Ammon's horn (tissue), 1 donor: Measurements from ENCODE around the gene PRDM11.

Source experiments
- DNase-seq: peaks from one replicate; pipeline ENCODE4 v3.0.0-alpha.2; 2016; ENCODE audit warnings: low spot score

Gene PRDM11

DNA sequence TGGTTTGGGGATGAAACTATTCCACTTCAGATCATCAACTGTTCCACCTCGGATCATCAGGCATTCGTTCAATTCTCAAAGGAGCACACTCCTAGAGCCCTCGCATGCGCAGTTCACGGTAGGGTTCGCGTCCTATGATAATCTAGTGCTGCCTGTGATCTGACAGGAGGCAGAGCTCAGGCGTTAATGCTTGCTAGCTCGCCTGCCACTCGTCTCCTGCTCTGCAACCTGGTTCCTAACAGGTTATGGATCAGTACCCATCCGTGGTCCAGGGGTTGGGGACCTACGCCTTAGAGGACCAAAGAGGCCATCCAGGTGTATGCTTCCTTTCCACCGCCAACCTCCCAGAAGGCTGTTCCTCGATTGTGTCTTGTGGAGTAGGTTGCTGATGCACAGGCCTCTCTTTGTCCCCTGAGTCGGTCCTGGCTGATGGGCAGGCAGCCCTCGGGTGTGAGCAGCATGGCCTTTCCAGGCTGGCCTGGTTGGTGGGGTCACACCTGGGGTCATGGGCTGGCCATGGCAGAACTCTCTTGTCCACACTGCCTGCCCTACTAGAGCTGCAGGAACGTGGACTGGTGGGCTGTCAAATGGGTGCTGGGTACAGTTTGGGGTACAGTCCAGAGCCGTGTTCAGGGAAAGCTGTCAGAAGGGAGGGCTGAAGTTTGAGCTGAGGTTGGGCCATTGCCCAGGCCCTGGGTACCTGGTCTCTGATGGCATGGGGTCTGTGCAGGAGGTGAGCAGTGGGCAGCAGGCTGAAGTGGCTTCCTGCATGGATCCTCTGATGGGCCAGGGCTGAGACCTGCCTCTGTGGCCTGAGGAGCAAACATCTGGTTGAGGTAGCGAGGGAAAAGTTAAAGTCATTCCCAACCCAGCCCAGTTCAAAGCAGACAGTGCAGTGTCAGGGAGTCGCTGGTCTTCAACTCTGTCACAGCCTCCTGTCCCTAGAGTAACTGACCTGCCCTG is 11.1 kb downstream of the PRDM11 start:
- DNase-seq: no peak

DNA sequence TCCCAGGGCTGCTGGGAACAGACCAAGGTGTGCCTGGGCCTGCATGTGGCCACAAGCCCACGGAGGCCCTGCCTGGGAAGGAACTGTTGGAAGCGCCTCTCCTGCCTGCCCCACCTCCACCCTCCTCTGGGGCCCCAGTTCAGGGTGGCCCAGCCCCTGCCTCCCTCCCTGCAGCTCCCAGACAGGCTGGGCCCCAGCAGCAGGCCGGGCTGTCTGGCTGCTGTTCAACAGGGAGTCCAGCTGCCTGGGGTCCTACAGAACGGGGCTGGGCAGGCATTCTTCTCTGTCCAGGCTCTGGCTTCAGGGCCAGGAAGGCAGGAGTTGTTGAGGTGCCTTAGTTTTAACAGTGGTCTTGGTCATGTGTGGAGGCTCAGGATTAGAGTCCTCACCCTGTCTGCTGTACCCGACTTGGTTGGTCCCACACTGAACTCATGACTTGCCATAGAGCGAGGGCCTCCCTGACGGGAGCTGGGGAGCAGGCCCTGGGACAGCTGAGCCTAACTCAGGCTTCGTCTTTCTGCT is 11.8 kb downstream of the PRDM11 start:
- no peak for DNase-seq

DNA sequence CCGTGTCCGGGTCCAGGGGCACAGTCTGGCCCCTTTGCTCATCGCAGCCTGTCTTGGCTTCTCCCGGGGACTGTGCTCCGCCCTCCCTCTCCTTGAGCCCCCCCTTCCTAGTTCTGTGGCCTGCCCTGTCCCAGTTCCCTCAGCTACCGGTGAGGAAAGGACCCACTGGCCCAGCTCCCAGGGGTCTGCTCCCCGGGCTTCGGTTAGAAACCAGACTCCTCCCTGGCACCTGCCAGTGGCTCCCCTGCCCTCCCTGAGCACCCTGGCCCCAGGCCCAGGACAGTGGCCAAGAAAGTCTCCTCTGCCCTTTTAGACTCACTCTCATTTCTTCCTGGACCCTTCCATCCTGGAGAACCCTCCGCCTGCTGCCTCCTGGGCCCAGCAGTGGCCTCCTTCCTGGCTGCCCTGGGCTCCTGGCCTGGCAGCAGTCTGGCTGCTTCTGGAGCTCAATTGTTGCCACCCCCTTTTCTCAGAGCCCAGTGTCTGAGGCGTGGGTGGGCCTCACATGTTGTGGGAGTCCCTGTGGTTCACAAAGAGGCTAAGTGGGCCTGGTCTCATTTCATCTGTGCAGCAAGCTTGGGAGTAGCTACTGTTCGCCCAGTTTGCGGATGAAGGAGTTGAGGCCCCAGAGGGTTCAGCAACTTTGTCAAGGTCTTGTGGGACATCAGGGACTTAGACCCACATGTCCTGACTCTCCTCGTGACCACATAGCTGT is 12.6 kb downstream of the PRDM11 start:
- DNase-seq: no peak

DNA sequence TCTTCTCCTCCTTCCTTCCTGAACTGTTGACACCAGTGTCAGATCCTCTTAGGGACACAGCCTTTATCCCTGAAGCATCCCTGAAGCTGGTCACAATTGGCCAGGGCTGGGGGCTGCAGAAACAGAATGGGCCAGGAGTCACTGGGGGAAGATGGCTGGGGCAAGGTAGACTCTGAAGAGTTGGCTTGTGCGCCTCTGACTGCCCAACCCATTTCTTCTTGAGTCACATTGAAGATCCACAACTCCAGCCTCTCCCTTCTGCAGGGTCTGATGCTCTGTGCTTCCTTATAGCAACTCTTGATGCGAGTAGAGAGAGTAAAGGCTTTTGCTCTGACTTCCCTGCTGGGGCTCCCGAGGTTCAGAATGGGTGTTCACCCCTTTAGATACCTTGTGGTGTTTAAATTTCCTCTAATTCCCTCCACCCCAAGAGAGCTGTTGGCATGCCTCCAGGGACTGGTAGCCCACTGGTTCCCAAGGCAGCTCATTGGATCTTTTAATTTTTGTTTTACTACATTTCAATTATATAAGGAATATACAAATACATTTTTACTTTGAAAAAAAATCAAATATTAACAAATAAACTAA is 13.4 kb downstream of the PRDM11 start:
- DNase-seq: no peak

DNA sequence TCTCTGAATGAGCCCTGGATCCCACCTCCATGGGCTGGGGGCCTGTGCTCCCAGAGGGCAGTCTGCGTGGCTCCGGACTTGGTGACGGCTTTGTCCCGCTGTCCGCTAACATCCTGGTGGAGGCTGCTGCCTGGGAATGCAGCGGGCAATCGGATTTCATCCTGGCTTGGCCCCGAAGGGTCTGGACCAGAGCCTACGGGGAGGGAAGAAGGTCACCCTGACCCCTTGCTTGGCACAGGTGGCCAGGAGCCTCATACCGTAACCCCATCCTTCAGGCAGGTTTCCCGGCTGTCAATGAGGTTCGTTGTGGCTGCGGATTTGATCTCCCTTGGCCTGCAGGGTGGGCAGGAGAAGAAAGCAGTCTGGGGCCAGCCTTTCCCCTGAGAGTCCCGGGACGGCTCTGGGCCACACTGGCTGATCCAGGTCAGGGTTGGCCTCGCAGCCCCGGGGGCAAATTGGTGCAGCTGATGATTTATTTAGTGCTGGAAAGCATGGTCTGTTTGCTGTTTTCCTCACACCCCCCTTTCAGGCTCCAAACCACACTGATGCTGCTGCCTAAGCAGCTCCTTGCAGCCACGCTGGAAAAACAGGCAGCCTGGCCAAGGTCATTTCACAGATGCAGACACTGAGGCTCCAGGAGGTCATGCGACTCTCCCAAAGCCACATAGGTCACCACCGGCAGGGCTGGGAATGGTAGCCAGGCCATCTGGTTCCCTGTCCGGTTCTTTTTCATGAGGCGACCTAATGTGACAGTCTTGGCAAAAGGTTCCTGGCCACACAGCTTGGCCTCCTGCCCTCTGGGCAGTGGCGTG is 15.0 kb downstream of the PRDM11 start:
- DNase-seq: peak; percentile 29

DNA sequence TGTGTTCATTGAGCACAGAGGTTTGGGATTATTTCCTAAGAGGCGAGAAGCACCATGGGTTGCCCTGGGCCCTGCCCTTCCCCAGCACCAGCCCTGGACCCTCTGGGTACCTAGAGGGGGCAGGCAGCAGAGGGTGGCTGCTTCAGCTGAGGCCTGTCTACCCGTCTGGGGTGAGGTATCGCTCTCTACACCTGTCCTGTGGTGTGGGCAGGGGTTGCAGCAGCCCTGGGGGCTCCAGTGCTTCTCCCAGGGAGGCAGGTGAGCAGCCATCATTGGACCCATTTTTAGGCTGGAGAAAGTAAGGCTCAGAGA is 15.6 kb downstream of the PRDM11 start:
- no peak for DNase-seq

DNA sequence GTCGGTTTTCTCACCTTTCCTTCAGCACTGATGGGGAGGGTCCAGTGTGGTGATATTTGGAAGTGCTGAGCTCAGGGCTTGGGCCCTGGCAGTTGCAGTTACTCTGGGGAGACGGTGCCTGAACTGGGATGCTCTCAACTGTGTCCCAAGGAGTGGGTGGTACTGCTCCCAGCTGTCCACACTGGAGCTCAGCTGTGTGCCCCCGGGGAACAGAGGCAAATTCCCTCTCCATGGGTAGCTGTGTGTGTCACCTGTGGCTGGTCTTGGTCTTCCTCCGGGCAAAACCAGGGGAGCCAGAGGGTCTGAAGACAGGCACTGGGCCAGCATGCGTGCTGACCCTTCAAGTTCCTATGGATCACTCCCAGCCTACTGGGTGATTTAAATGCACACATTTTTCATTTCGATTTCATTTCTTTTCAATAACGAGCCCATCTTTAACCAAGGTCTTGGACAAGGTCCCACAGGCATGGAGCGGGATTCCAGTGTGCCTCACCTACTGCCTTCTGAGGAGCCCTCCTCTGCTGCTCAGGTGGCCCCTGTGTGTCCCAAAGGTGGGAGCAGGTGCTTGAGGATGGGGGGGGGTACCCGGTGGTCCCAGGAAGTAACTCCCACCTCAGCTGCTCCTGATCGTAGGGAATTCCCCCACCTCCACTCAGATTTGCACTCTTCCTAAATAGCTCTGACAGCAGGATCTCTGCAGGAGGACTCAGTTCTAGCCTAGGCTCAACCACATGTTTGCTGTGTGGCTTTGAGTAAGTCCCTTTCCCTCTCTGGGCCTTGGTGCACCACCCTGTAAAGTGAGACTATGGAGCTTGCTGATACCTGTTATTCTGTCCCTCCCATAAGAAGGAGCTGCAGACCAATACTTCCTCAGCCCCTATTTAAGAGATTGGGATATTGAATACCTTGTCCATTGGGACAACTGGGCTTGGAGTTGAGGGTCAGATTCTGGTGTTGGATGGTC is 16.8 kb downstream of the PRDM11 start:
- no peak for DNase-seq

DNA sequence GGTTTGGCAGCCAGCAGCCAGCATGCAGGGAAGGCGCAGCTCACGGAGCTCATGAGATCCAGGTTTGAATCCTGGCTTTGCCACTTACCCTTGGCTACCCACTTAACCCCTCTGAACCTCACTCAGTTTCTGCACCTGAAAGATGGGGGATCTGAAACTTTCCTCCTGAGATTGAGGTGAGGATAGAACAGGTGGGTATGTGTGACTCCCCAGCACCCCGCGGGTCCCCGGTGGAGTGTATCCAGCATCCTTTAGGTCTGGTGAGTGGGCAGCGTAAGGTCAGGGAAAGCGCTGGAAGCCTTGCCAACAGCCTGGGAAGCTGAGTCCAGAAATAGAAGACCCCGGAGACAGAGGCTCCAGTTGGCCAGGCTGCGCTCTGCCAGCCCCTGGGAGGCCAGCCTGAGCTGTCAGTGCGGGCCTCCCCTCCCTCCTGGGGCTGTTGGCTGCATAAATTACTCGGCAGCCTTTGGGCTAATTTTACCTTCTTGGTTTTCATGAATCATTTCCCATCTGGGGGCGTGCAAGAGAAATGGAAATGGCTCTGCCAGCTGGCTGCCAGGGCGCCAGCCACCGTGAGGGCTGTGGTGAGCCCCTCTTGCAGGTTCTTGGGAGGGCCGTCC is 17.6 kb downstream of the PRDM11 start:
- peak; percentile 65 for DNase-seq

DNA sequence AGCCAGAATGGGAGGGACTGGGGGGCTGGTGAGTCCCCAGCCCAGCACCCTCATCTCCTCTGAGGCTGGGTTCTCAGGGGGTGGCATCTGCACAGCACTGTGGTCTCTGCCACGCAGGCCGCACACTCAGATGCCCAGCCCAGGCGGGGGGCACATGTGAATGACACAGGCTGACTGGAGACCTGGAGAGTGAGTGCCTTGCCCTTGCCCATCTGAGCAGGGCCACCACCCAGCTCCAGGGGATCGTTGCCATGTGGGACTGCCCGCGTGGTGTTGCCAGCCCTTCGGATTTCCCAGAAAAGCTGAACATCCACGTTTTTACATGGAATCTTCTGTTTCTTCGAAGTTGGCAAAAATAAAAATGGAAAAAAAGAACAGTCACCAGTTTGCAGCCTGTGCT is 18.9 kb downstream of the PRDM11 start:
- DNase-seq: no peak

DNA sequence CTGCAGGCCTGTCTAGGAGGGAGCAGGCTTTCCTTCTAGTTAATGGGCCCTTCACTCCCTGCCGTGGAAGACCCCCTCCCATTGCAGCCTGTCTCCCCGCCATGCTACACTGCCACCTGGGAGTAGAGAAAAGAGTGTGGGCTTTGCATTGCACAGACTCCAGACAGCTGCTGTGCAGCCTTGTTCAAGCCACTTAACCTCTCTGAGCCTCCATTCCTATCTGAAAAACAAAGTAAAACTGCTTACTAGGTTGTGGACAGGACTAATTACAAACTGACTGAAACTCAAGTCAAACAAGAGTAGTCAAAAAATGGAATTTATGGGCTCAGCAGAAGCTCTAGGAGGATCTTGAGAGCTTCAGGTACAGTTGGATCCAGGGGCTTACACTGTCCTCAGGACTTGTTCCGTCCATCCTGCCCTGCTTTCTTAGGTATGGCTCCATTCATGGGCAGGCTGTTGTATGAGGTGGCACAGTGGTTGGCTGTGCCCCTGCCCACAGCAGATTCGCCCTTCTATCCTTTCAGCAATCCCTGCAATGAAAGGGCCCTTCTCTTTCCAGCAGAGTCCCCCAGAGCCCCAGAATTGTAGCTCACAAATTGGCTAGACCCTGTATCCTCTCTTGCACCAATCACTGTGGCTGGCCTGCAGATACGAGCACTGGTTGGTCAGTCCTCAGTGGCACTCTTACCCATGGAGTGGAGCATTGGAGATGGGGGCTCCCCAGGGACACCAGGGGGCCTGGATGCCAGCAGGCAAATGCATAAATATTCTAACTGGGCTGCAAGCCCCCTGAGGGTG is 19.6 kb downstream of the PRDM11 start:
- DNase-seq: no peak

DNA sequence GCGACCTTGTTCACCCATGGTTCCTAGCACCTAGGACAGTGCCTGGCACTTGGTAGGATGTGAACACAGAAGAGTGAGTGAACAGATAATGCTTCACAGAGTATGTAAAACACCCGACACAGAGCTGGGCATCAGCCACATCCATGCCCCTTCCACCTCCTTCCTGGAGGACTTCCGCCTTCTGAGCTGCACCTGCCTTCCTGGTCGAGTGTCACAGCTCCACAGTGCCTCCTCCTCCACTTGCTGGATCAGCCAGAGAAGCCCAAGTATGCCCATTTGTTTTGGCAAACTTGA is 20.1 kb downstream of the PRDM11 start:
- DNase-seq: no peak

DNA sequence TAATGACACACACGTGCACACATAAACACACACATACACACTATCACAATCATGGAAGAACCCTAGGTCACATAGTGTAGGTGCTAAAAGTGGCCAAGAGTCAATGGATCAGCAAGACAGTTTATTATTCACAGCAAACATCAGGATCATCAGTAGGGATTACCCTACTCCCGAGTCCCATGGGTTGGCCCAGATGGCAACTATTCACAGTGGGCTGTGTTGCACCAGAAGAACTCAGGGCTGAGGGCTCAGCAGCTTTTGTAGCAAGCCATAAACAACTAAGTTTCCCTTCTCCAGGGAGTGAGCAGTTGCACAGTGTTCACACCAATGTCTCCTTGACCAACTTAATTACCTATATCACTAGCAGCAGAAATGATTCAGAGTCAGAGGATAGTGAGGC is 20.8 kb downstream of the PRDM11 start:
- DNase-seq: no peak

DNA sequence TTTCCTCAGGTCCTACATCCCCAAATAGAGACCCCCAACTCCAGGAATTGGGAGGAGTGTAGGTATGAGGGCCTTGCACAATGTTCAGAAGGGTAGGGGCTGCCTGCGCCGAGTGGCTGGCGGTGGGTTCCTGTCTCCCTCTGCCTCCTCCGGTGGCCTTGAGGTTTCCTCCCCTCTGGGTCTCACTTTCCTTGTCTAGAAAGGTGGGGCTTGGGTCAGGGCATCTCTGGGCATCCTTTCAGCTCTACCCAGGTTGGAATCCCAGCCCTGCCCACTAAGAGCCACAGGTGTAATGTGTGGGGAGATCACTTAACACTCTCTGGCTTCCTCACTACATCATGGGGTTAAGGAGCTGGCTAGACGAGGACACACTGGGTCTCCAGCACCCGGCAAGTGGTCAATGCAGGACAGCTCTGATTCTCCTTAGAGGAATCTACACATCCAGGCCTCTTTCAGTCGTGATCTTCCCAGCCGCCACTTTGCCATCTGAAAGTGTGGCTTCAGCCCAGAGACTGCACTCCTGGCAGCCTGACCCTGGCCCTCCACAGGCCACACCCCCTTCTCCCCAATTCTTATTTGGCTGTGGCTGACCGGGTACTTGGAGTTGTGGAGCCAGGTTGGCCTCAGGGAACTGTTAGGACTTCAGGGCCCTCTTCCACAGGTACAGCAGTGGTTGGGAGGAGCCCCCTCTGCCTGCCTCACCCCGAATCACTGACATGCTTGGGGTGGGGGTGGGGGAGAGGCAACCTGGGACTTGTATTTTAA is 22.1 kb downstream of the PRDM11 start:
- no peak for DNase-seq

DNA sequence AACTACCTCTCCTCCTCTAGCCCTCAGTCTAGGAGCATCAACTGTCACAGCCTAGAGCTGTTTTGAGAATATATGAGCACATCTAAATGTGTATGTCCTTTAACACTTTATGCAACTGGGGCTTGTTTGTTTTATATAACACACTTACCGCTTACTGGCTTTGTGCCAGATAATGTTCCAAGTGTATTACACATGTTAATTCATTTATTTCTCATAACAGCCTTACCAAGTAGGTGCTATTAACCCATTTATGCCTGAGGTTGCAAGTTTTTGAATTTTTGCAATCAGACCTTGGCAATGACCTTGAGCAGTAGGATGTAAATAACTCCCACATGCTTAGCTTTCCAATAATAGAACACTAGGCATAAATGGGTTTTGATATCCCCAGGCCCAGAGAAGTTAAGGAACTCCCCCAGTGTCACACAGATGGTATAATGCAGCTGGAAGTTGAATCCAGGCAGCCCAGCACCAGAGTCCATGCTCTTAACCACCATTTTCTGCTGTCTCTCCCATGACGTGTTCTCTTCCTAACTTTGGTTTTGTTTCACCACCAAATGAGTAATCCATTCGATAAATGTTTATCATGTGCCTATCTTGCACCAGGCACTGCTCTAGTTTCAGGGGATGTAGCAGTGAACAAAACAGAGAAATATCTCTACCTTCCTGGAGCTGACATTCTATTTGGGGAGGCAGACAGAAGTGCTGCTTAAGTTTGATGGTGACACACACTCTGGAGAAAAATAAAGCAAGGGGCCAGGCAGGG is 23.1 kb downstream of the PRDM11 start:
- DNase-seq: no peak

DNA sequence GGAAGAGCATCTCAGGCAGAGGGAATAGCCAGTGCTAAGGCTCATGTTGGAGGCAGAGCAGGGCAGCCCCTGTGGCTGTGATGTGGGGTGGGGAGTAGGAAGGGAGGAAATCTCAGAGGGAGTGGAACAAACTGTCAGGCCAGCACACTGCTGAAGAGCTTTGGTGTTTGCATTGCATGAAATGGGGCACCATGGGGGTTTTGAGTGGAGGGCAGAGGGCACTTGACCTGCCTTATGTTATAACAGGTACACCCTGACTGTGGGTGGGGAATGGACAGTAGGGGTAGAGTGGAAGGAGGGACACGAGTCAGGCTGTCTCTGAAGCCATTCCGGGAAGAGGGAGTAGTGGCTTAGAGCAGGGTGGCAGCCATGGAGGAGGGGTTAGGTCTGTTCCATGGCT is 24.0 kb downstream of the PRDM11 start:
- DNase-seq: no peak

DNA sequence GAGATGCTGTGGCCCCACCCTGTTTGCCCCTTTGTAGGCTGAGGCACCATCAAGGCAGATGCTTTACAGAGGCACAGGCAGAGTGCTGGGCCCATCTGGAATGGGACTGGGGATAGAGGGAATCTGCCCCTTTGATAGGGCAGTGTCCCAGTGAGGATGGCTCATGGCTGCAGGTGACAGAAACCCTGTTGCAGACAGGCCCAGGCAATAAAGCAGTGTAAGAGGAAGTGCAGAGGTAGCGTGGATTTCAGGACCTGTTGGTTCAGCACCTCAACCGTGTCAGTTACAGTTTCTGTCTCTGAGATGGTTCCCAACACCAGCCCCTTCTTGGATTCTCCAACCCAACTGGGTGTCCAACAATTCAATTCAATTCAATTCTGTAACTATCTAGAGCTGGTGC is 25.1 kb downstream of the PRDM11 start:
- no peak for DNase-seq

DNA sequence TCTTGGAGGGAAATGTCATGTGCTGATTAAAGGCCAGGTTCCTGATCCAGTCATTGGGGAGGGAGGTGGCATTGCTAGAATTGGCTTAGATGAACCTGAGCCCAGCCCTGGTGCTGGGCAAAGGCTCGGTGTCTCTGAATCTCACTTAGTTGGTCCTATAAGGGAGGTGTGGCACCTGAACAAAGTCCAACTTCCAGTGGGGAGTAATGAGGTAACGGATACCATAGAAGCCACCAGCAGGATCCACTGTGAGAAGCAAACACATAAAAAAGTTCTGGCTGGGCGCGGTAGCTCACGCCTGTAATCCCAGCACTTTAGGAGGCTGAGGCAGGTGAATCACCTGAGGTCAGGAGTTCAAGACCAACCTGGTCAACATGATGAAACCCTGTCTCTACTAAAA is 26.6 kb downstream of the PRDM11 start:
- DNase-seq: no peak

DNA sequence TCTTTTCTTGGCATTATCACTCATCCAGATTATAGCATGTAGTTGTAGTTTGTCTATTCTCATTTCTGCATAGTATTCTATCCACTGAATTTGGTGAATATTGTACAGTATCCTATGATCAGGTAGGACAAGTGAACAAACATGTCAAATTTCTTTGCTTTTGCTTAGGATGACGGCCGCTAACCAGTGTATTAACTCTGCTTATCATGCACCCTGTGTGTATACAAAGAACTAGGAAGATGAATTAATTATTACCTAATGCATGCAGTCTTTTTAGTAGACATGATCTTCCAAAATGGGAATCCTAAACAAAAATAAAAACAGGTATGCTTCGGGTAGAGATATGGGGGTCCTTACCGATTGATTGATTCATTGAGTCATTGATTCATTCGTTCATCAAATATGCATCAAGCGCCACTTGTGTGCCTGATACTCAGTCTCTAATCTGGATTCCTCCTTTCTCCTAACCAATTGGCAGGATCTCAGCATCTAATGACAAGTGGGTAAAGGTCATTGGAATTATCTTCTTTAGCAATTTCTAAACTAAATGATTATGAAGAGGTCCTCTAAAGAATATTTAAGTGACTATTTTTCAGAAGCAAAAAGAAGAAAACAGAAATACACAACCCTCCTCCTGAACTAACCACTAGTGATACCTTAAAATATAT is 27.9 kb downstream of the PRDM11 start:
- no peak for DNase-seq
